Tibial nerve (tissue), 4 donors: ENCODE data around the gene ST7L.

Experiments used
- CTCF ChIP-seq, 5 experiments: fragments of 200-600 bp in 3 of 5; fragments of 450-650 bp in 2 of 5; sonication (generic) in 3 of 5; IDR thresholded peaks; one replicate each; pipeline ENCODE4 v1.5.1; 2016 to 2019; ENCODE audit warnings: antibody characterized with exemption in 5 of 5, mild to moderate bottlenecking in 3 of 5, moderate library complexity in 2 of 5
- EP300 ChIP-seq, 2 donors: sonication (generic); formaldehyde crosslinking; IDR thresholded peaks; one replicate each; pipeline ENCODE4 v1.6.1; 2017; ENCODE audit warnings: antibody characterized with exemption in 2 of 2, mild to moderate bottlenecking in 1 of 2
- POLR2A ChIP-seq, 2 donors: fragments of 450-650 bp; IDR thresholded peaks; one replicate each; pipeline ENCODE4 v1.6.1; 2017; ENCODE audit warnings: antibody characterized with exemption in 2 of 2, mild to moderate bottlenecking in 2 of 2, moderate library complexity in 2 of 2

GRCh38 chr1:112603541-112603940 lies 15.4 kb downstream of the ST7L start:
- TF ChIP-seq CTCF (IDR thresholded peaks at IDR 0.05) (no peak), POLR2A (IDR thresholded peaks at IDR 0.05) (no peak), EP300 (IDR thresholded peaks at IDR 0.05) (no peak)
